SK-N-SH (cell line): Measurements from ENCODE around the gene RTN4RL2. TPM values are rescaled to one million over a fixed set of nuclear protein-coding genes. Genes with fewer than 3 reads are reported as not detected.

Experiments
- CTCF ChIA-PET: fragments of 300-600, 350-600 bp; formaldehyde crosslinking; extraction: SDS; loops from one replicate; lab custom pipeline; 2021; lab: Yijun Ruan, JAX
- POLR2A ChIA-PET: fragments of 350-600 bp; sonication (Branson Sonifier 250); formaldehyde crosslinking; extraction: SDS; loops from one replicate; lab custom pipeline; 2020; ENCODE audit warnings: antibody characterized with exemption, inconsistent platforms; lab: Yijun Ruan, JAX
- DNase-seq: peaks from one replicate; pipeline ENCODE4 v3.0.0; 2012
- H2AFZ ChIP-seq: fragments of 200-600 bp; sonication (generic); 2 replicates; pipeline ENCODE4 v1.8.1; 2016; ENCODE audit warnings: antibody characterized with exemption, mild to moderate bottlenecking, low read depth
- H3F3A ChIP-seq: fragments of 200-600 bp; sonication (generic); replicated peaks from 2 replicates; pipeline ENCODE3; 2016; ENCODE audit warnings: antibody characterized with exemption, mild to moderate bottlenecking; ENCODE audit not compliant: insufficient read depth
- H3K27ac ChIP-seq, 2 experiments: fragments of 200-500 bp in 1 of 2; fragments of 200-600 bp in 1 of 2; sonication (Bioruptor generic) in 1 of 2; sonication (generic), shearing (Covaris generic) in 1 of 2; 2 replicates each; pipeline versions ENCODE4 v1.5.1 to v1.6.1; 2014 to 2016; ENCODE audit warnings: low read depth in 2 of 2, inconsistent platforms in 1 of 2, low read length in 1 of 2, mild to moderate bottlenecking in 1 of 2, mixed read lengths in 1 of 2
- H3K27me3 ChIP-seq: fragments of 200-600 bp; sonication (generic), shearing (Covaris generic); 2 replicates; pipeline ENCODE4 v1.6.1; 2016; ENCODE audit warnings: mixed run types; ENCODE audit not compliant: insufficient read depth
- H3K36me3 ChIP-seq, 2 experiments: fragments of 200-500 bp in 1 of 2; fragments of 200-600 bp in 1 of 2; sonication (Bioruptor generic) in 1 of 2; sonication (generic) in 1 of 2; replicated peaks in 1 of 2; 2 replicates each; pipeline versions ENCODE3 to v1.5.1; 2014 to 2016; ENCODE audit warnings: low read length in 1 of 2, mild to moderate bottlenecking in 1 of 2; ENCODE audit not compliant: insufficient read depth in 2 of 2, control insufficient read depth in 1 of 2
- H3K4me1 ChIP-seq, 2 experiments: fragments of 200-500 bp in 1 of 2; fragments of 200-600 bp in 1 of 2; sonication (Bioruptor generic) in 1 of 2; sonication (generic), shearing (Covaris generic) in 1 of 2; 2 replicates each; pipeline versions ENCODE4 v1.5.1 to v1.6.1; 2014 to 2016; ENCODE audit warnings: low read depth in 1 of 2, low read length in 1 of 2, mixed run types in 1 of 2; ENCODE audit not compliant: insufficient read depth in 2 of 2, control insufficient read depth in 1 of 2
- H3K4me2 ChIP-seq: fragments of 200-600 bp; sonication (generic), shearing (Covaris generic); 2 replicates; pipeline ENCODE4 v1.6.1; 2017; ENCODE audit warnings: mixed run types
- H3K4me3 ChIP-seq, 2 experiments: fragments of 200-500 bp in 1 of 2; fragments of 200-600 bp in 1 of 2; sonication (Bioruptor generic) in 1 of 2; sonication (generic), shearing (Covaris generic) in 1 of 2; 2 replicates each; pipeline versions ENCODE4 v1.5.1 to v1.8.1; 2014 to 2016; ENCODE audit warnings: low read depth in 2 of 2, inconsistent platforms in 1 of 2, low read length in 1 of 2, mild to moderate bottlenecking in 1 of 2, mixed read lengths in 1 of 2, moderate library complexity in 1 of 2
- H3K79me2 ChIP-seq: fragments of 200-600 bp; sonication (generic); 2 replicates; pipeline ENCODE4 v1.8.1; 2017; ENCODE audit warnings: mild to moderate bottlenecking; ENCODE audit not compliant: insufficient read depth
- H3K9ac ChIP-seq: fragments of 200-600 bp; sonication (generic); 2 replicates; pipeline ENCODE4 v1.6.1; 2017; ENCODE audit warnings: mixed run types
- H3K9me2 ChIP-seq: fragments of 200-600 bp; sonication (generic); 2 replicates; pipeline ENCODE4 v1.6.1; 2017; ENCODE audit warnings: mixed run types
- H3K9me3 ChIP-seq: fragments of 200-600 bp; sonication (generic); 2 replicates; pipeline ENCODE4 v1.6.1; 2017; ENCODE audit warnings: mixed run types, mild to moderate bottlenecking, moderate library complexity
- H4K20me1 ChIP-seq: fragments of 200-600 bp; sonication (generic); 2 replicates; pipeline ENCODE4 v1.6.1; 2017; ENCODE audit warnings: mild to moderate bottlenecking, mixed run types; ENCODE audit not compliant: insufficient read depth
- CHD2 ChIP-seq: fragments of 150-350 bp; IDR thresholded peaks from 2 replicates; pipeline ENCODE4 v1.6.1; 2018; ENCODE audit warnings: low read length; ENCODE audit not compliant: partially characterized antibody
- EP300 ChIP-seq, 2 experiments: IDR thresholded peaks; 2 replicates each; pipeline versions ENCODE4 v1.4.0 to v1.6.1; 2012; ENCODE audit warnings: borderline replicate concordance in 1 of 2, low read depth in 1 of 2, low read length in 1 of 2
- MXI1 ChIP-seq: IDR thresholded peaks from 2 replicates; pipeline ENCODE4 v1.6.1; 2012; ENCODE audit warnings: mild to moderate bottlenecking, low read depth, low read length, improper control_type of control experiment
- NRF1 ChIP-seq: IDR thresholded peaks from 2 replicates; pipeline ENCODE4 v1.6.1; 2012; ENCODE audit warnings: low read depth, mild to moderate bottlenecking, low read length
- SMC3 ChIP-seq: IDR thresholded peaks from 2 replicates; pipeline ENCODE4 v1.6.1; 2012; ENCODE audit warnings: low read depth, low read length, improper control_type of control experiment
- YY1 ChIP-seq: IDR thresholded peaks from 2 replicates; pipeline ENCODE4 v1.4.0; 2012; ENCODE audit warnings: low read depth, mild to moderate bottlenecking
- WGBS: methylation state at CpG from one replicate; pipeline ENCODE4 v1.1.6; 2017; ENCODE audit warnings: low lambda C conversion rate; 5-methylcytosine and 5-hydroxymethylcytosine counted together
- polyA plus RNA-seq, 3 experiments: library from polyadenylated mRNA; depleted of rRNA; stranded (reverse); fragments of >200 nt; gene quantifications; 2 replicates each; pipeline ENCODE4 v1.2.3, GENCODE V29; 2012
- TF ChIP-seq, protein P1 (sequence below): fragments of 150-350 bp; IDR thresholded peaks from 2 replicates; pipeline ENCODE4 v1.6.1; 2017; ENCODE audit warnings: antibody characterized with exemption, low read length, low read depth, borderline replicate concordance
- TF ChIP-seq, protein P2 (sequence below): fragments of 150-350 bp; IDR thresholded peaks from 2 replicates; pipeline ENCODE4 v1.6.1; 2016; ENCODE audit warnings: mild to moderate bottlenecking, low read depth, low read length

Gene RTN4RL2
- polyA plus RNA-seq, 1 of the 3 experiments (the other 2 are of a cell fraction): 0.30 TPM

DNA sequence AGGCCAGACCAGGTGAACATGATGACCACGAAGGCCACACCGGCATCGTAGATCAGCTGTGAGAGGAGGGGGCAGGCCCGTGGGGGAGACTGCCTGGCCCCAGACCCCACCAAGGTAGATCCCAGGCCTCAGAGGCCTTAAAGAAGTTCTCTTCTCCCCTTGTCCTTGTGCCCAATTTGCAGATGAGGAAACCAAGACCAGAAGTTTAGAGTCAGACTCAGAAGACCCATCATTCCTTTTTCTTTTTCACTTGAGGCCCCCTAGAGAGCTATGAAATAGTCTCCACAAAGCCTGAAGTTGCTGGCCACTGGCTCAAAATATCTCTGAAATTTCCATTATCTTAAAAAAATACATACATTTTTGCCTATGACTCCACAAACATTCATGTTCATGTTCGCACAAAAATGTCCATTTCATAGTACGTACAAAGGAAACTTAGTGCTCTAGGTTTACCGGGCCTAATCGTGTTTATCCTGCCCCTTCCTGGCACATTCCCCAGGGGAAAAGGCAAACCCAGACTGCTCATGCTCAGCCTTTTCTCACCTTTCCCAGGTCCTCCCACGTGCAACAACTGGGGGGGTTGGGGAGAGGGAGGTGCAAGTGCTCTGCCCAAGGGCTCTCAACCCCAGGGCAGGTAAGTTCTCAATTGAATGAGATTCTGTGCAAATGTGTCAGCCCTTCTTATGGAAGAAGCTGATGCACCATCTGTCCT, 35.9 kb downstream of the RTN4RL2 start:
- Histone ChIP-seq H2AFZ (no peak overlapping the region), H3K9me3 (no peaks in the 10 kb centered on the region), H3F3A (peaks cover 2% of the 10 kb centered on the region), H3K9me2 (no peaks in the 10 kb centered on the region), H3K4me3 (no peak overlapping the region), H3K9ac (no peak overlapping the region), H4K20me1 (no peaks in the 10 kb centered on the region), H3K4me2 (no peak overlapping the region), H3K27ac (no peak overlapping the region), H3K27me3 (no peaks in the 10 kb centered on the region), H3K4me1 (peaks cover 11 to 12% of the 10 kb centered on the region in 2 experiments; a peak in 2 of 4 replicates), H3K79me2 (no peaks in the 10 kb centered on the region), H3K36me3 (no peaks in the 10 kb centered on the region)
- no peak for DNase-seq
- CTCF ChIA-PET: interaction anchor here (1.0 to 27.2 kb wide), 7 partner anchors 12 to 148 kb away, joined by 3 to 517 read pairs (median 16); partner anchors contain the start of genes RTN4RL2, SLC43A1 and TIMM10
- no peak for TF ChIP-seq MXI1
- TF ChIP-seq YY1: no peak
- TF ChIP-seq, protein P1, sequence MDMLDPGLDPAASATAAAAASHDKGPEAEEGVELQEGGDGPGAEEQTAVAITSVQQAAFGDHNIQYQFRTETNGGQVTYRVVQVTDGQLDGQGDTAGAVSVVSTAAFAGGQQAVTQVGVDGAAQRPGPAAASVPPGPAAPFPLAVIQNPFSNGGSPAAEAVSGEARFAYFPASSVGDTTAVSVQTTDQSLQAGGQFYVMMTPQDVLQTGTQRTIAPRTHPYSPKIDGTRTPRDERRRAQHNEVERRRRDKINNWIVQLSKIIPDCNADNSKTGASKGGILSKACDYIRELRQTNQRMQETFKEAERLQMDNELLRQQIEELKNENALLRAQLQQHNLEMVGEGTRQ: no peak
- TF ChIP-seq NRF1: no peak
- no peak for TF ChIP-seq CHD2
- 79% methylated on average over 6 of the region's 9 CpGs for WGBS
- POLR2A ChIA-PET: no interaction called here

DNA sequence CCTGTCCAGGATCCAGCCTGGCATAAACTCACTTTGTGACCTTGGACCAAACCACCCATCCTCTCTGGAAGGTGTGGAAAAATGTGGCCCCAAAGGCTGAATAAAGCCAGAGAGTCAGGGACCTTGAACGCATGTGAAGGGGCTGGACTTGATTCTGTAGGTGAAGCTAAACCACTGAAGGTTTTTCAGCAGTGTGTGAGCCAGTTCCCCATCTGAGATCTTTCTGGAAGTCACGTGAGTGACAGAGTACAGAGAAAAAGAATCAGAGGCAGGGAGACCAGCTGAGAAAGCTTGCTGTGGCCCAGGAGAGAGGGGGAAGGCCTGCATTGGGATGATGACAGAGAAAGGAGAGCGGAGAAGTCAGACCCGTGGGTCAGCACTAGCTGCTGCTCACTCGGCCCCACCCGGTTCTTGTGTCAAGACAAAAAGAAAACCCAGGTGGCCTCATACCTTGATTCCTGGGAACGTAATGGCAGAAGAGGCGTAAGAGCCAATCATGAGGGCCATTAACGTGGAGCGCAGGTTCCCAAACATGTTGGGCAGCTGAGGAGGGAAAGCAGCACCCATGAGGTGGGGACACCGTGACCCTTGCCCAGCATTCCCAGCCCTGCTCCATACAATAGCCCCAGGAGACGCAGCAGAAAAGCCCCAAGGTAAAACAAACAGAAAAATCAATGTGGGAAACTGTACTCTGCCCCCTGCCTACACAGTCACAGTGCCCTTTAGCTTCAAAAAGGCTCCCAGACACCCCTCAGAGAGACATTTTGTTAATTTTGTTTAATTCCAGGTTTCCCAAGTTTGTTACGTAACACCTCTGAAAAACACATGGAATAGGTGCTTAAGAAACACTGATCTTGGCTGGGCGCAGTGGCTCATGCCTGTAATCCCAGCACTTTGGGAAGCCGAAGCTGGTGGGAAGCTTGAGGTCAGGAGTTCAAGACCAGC, 37.2 kb downstream of the RTN4RL2 start:
- peaks cover 11 to 12% of the 10 kb centered on the region in 2 experiments; a peak in 2 of 4 replicates for H3K4me1 ChIP-seq
- no peaks in the 10 kb centered on the region for H3K36me3 ChIP-seq
- H2AFZ ChIP-seq: no peak overlapping the region
- H3K4me2 ChIP-seq: no peak overlapping the region
- H3K9ac ChIP-seq: no peak overlapping the region
- no peaks in the 10 kb centered on the region for H3F3A ChIP-seq
- POLR2A ChIA-PET: no interaction called here
- no peaks in the 10 kb centered on the region for H4K20me1 ChIP-seq
- no peak overlapping the region for H3K27ac ChIP-seq
- no peaks in the 10 kb centered on the region for H3K9me2 ChIP-seq
- H3K27me3 ChIP-seq: no peaks in the 10 kb centered on the region
- whole genome bisulfite sequencing: 92% methylated on average over 15 of the region's 15 CpGs
- H3K79me2 ChIP-seq: no peaks in the 10 kb centered on the region
- no peak overlapping the region for H3K4me3 ChIP-seq
- TF ChIP-seq SMC3: no peak
- no peak for TF ChIP-seq EP300 (IDR thresholded peaks at IDR 0.05; ENCODE audit: borderline replicate concordance in 1 of 2, low read depth in 1 of 2, low read length in 1 of 2)
- TF ChIP-seq, protein P2, sequence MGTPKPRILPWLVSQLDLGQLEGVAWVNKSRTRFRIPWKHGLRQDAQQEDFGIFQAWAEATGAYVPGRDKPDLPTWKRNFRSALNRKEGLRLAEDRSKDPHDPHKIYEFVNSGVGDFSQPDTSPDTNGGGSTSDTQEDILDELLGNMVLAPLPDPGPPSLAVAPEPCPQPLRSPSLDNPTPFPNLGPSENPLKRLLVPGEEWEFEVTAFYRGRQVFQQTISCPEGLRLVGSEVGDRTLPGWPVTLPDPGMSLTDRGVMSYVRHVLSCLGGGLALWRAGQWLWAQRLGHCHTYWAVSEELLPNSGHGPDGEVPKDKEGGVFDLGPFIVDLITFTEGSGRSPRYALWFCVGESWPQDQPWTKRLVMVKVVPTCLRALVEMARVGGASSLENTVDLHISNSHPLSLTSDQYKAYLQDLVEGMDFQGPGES: no peak
- no peak for TF ChIP-seq NRF1
- CTCF ChIA-PET: interaction anchor here (0.8 to 27.2 kb wide), 9 partner anchors 13 to 147 kb away, joined by 4 to 517 read pairs (median 11); partner anchors contain the start of genes RTN4RL2, SLC43A1, TIMM10 and UBE2L6
- DNase-seq: no peak
- no peaks in the 10 kb centered on the region for H3K9me3 ChIP-seq
